ENCODE data around the gene DPY19L1. TPM values are rescaled to one million over a fixed set of nuclear protein-coding genes. Genes with fewer than 3 reads are reported as not detected.
"Not testable (repeated sequence)": the region's sequence is repeated elsewhere in the genome, so short reads cannot be mapped to it uniquely, and the experiment has no call there.

DPY19L1 gene
- total RNA-seq, 1 donor from 2014 or later: 33.6 TPM

GRCh38 chr7:35004531-35005095 lies 32.7 kb downstream of the DPY19L1 start:
- Mint-ChIP-seq H3K36me3 (ENCODE audit: low read depth, unreplicated experiment) (peaks cover 5% of the 10 kb centered on the region), H3K4me3 (ENCODE audit: unreplicated experiment) (no peak overlapping the region), H3K27ac (ENCODE audit: unreplicated experiment) (no peak overlapping the region), H3K27me3 (ENCODE audit: unreplicated experiment) (no peaks in the 10 kb centered on the region), H3K9me3 (ENCODE audit: unreplicated experiment) (no peaks in the 10 kb centered on the region), H3K4me1 (ENCODE audit: unreplicated experiment) (peaks cover 11% of the 10 kb centered on the region)
- no peak for TF ChIP-seq CTCF (IDR thresholded peaks at IDR 0.05; ENCODE audit: unreplicated experiment)
- no peak for DNase-seq (ENCODE audit: low spot score)

GRCh38 chr7:35003679-35004303 lies 33.5 kb downstream of the DPY19L1 start:
- no peak for DNase-seq (ENCODE audit: low spot score)
- Mint-ChIP-seq H3K9me3 (ENCODE audit: unreplicated experiment) (no peaks in the 10 kb centered on the region), H3K4me1 (ENCODE audit: unreplicated experiment) (peaks cover 11% of the 10 kb centered on the region), H3K27me3 (ENCODE audit: unreplicated experiment) (no peaks in the 10 kb centered on the region), H3K27ac (ENCODE audit: unreplicated experiment) (no peak overlapping the region), H3K4me3 (ENCODE audit: unreplicated experiment) (no peak overlapping the region), H3K36me3 (ENCODE audit: low read depth, unreplicated experiment) (peaks cover 5% of the 10 kb centered on the region)
- no peak for TF ChIP-seq CTCF (IDR thresholded peaks at IDR 0.05; ENCODE audit: unreplicated experiment)

- H3K36me3 Mint-ChIP-seq (ENCODE audit: low read depth, unreplicated experiment): not testable (repeated sequence)
Observed at GRCh38 chr7:35003177-35003650, 34.1 kb downstream of the DPY19L1 start.

GRCh38 chr7:34998335-34998734 lies 39.0 kb downstream of the DPY19L1 start:
- not testable (repeated sequence) for H3K9me3 Mint-ChIP-seq (ENCODE audit: unreplicated experiment); H3K27me3 Mint-ChIP-seq (ENCODE audit: unreplicated experiment); H3K4me3 Mint-ChIP-seq (ENCODE audit: unreplicated experiment); DNase-seq (ENCODE audit: low spot score); H3K36me3 Mint-ChIP-seq (ENCODE audit: low read depth, unreplicated experiment); H3K4me1 Mint-ChIP-seq (ENCODE audit: unreplicated experiment); H3K27ac Mint-ChIP-seq (ENCODE audit: unreplicated experiment)

More at GRCh38 chr7:35003177-35003650, 34.1 kb downstream of the DPY19L1 start:
- not testable (repeated sequence) for DNase-seq (ENCODE audit: low spot score); H3K27ac Mint-ChIP-seq (ENCODE audit: unreplicated experiment); H3K4me3 Mint-ChIP-seq (ENCODE audit: unreplicated experiment); H3K27me3 Mint-ChIP-seq (ENCODE audit: unreplicated experiment); H3K9me3 Mint-ChIP-seq (ENCODE audit: unreplicated experiment)
- H3K4me1 Mint-ChIP-seq (ENCODE audit: unreplicated experiment): peaks cover 11% of the 10 kb centered on the region

GRCh38 chr7:34996423-34997090 lies 40.7 kb downstream of the DPY19L1 start:
- not testable (repeated sequence) for H3K9me3 Mint-ChIP-seq (ENCODE audit: unreplicated experiment); H3K4me3 Mint-ChIP-seq (ENCODE audit: unreplicated experiment); H3K27me3 Mint-ChIP-seq (ENCODE audit: unreplicated experiment); H3K36me3 Mint-ChIP-seq (ENCODE audit: low read depth, unreplicated experiment); H3K4me1 Mint-ChIP-seq (ENCODE audit: unreplicated experiment); DNase-seq (ENCODE audit: low spot score); H3K27ac Mint-ChIP-seq (ENCODE audit: unreplicated experiment)

GRCh38 chr7:34995757-34996156 lies 41.5 kb downstream of the DPY19L1 start:
- no peaks in the 10 kb centered on the region for H3K36me3 Mint-ChIP-seq (ENCODE audit: low read depth, unreplicated experiment)
- no peak for DNase-seq (ENCODE audit: low spot score)
- no peak overlapping the region for H3K4me3 Mint-ChIP-seq (ENCODE audit: unreplicated experiment)
- no peak for TF ChIP-seq CTCF (IDR thresholded peaks at IDR 0.05; ENCODE audit: unreplicated experiment)
- peaks cover 10% of the 10 kb centered on the region for H3K4me1 Mint-ChIP-seq (ENCODE audit: unreplicated experiment)
- no peaks in the 10 kb centered on the region for H3K9me3 Mint-ChIP-seq (ENCODE audit: unreplicated experiment)
- no peak overlapping the region for H3K27ac Mint-ChIP-seq (ENCODE audit: unreplicated experiment)
- no peaks in the 10 kb centered on the region for H3K27me3 Mint-ChIP-seq (ENCODE audit: unreplicated experiment)

Measured in endothelial cell (in vitro differentiated cells).